ENCODE measurements around the gene SELENOW.

DNA sequence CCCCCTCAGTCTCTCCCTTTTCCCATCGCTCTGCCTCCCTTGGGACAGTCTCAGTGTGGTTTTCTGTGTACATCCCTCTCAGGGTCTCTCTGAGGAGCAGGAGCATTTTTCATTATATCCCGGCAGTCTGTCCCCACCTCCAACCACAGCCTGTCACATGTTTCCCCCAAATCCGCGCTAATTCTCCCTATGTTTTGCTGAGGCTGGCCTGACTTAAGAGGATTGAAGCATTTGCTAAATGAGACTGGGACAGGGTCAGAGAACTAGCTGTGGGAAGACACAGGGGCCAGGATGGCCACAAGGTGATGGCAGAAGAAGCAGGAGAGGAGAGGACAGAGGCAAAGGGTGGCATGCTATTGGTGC lies 20.4 kb downstream of the SELENOW start:
- TF ChIP-seq CTCF (IDR thresholded peaks at IDR 0.05 in 4 of 5, conservative IDR thresholded peaks at IDR 0.05 in 1 of 5): no peak
- no peak for TF ChIP-seq POLR2A (IDR thresholded peaks at IDR 0.05)

Data from gastrocnemius medialis (tissue), 4 donors.